Aorta (tissue), 5 donors: ENCODE results near the gene DAAM2. TPM values are rescaled to one million over a fixed set of nuclear protein-coding genes. Genes with fewer than 3 reads are reported as not detected.

Experiments
- ATAC-seq: fragments of 200-7000 bp; cut with Tn5 transposase; one replicate; pipeline ENCODE4 v1.9.1; 2022; ENCODE audit warnings: moderate library complexity; ENCODE audit not compliant: low FRiP score
- DNase-seq, 2 donors: peaks; one replicate each; pipeline ENCODE4 v3.0.0-alpha.2; 2020
- H3K27ac ChIP-seq, 2 donors: one replicate each; pipeline ENCODE4 v1.5.1; 2013; ENCODE audit warnings: low read length in 2 of 2, mild to moderate bottlenecking in 2 of 2, moderate library complexity in 2 of 2, control low read depth in 1 of 2, inconsistent platforms in 1 of 2, low read depth in 1 of 2
- H3K27me3 ChIP-seq, 2 donors: one replicate each; pipeline ENCODE4 v1.6.1; 2013; ENCODE audit warnings: control low read depth in 1 of 2, low read length in 1 of 2, mild to moderate bottlenecking in 1 of 2, moderate library complexity in 1 of 2; ENCODE audit not compliant: insufficient read depth in 2 of 2, control insufficient read depth in 1 of 2
- H3K36me3 ChIP-seq, 2 donors: one replicate each; pipeline ENCODE4 v1.6.1; 2013; ENCODE audit warnings: control low read depth in 1 of 2, low read length in 1 of 2, mild to moderate bottlenecking in 1 of 2; ENCODE audit not compliant: insufficient read depth in 2 of 2, control insufficient read depth in 1 of 2
- H3K4me1 ChIP-seq, 2 donors: one replicate each; pipeline ENCODE4 v1.6.1; 2013; ENCODE audit warnings: low read length in 2 of 2, control low read depth in 1 of 2, mild to moderate bottlenecking in 1 of 2, moderate library complexity in 1 of 2; ENCODE audit not compliant: insufficient read depth in 2 of 2, control insufficient read depth in 1 of 2
- H3K4me3 ChIP-seq, 2 donors: one replicate each; pipeline ENCODE4 v1.5.1; 2013; ENCODE audit warnings: low read length in 2 of 2, control low read depth in 1 of 2, mild to moderate bottlenecking in 1 of 2
- H3K9me3 ChIP-seq: one replicate; pipeline ENCODE4 v1.6.1; 2013; ENCODE audit warnings: mild to moderate bottlenecking, low read length; ENCODE audit not compliant: control insufficient read depth
- WGBS, 2 donors: extraction: QIAGEN DNeasy Blood & Tissue Kit; methylation state at CpG; one replicate each; pipeline ENCODE4 v1.1.7; 2013; 5-methylcytosine and 5-hydroxymethylcytosine counted together
- intact Hi-C, 2 donors: fragments of 100-400 bp; cut with DNase I; formaldehyde crosslinking; loops; one replicate each; pipeline versions ENCODE4 v1.14.2 to v1.15.0; 2022
- polyA plus RNA-seq, 2 donors: library from polyadenylated mRNA; stranded (reverse); fragments of 200-250 nt; gene quantifications; one replicate each; pipeline ENCODE4 v1.2.3, GENCODE V29; 2013
- total RNA-seq, 2 donors: library from RNA; stranded (reverse); fragmentation: NEBNext Ultra II Directional; extraction: Animal tissue kit (Norgen Biotek cat#: 25700); gene quantifications; one replicate each; pipeline ENCODE4 v1.2.1, GENCODE V29; 2021
- donor health status: healthy with polysubstance abuse.
- donor health status: Bipolar disorder and iron deficiency.
- donor health status: DM: no; HTN: no; CAD: no.
- donor health status: DM: no; HTN: no; CAD: no.
- donor health status: DM: yes; HTN: yes; CAD: no.

Gene DAAM2
- total and polyA plus RNA-seq, 4 donors: 27.3 to 62.1 (median 45.9) TPM

DNA sequence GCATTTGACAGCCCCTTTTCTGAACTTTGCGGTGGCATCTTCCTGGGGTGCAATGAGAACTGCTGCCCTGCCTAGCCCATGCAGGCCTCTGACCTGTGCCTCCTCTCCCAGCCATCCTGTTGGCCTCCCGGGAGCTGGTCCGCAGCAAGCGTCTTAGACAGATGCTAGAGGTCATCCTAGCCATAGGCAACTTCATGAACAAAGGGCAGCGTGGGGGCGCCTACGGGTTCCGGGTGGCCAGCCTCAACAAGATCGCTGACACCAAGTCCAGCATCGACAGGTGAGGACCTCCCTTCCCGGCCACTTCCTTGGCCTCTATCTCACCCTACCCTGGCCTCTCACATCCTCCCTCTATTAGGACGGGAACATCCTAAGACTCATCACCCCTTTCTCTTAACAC lies 104.5 kb downstream of the DAAM2 start:
- no peaks in the 10 kb centered on the region for H3K4me1 ChIP-seq
- no peaks in the 10 kb centered on the region for H3K9me3 ChIP-seq
- intact Hi-C loops: no loop called here
- H3K27me3 ChIP-seq: no peaks in the 10 kb centered on the region
- H3K4me3 ChIP-seq: no peak overlapping the region
- WGBS, 2 donors: 86 to 89% methylated on average over 12 of the region's 12 CpGs
- ATAC-seq: no peak
- no peak for DNase-seq
- no peak overlapping the region for H3K27ac ChIP-seq
- H3K36me3 ChIP-seq: peaks cover 5% of the 10 kb centered on the region in 2 donors

DNA sequence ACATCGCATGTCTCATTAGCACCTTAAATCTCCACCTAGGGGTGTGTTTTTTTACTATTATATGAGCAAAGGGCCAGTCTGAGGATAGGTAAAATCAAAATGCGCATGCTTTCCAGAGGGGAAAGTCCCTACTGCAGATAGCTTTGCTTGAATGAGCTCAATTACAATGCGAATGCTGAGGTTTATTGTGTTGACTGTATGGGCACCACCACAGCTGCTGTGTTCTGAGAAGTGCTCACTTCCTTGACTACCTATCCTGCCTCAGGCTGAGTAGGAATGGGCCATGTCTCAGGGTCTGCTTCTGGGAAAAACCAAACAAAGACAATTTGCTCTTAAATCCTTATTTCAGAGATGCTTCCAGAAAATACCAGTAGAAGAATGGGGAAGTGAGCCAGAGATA lies 105.5 kb downstream of the DAAM2 start:
- H3K27me3 ChIP-seq: no peaks in the 10 kb centered on the region
- H3K9me3 ChIP-seq: no peaks in the 10 kb centered on the region
- no peak for DNase-seq
- peaks cover 5% of the 10 kb centered on the region in 2 donors for H3K36me3 ChIP-seq
- no peak overlapping the region for H3K4me3 ChIP-seq
- intact Hi-C loops: no loop called here
- no peak overlapping the region for H3K27ac ChIP-seq
- no peak for ATAC-seq
- WGBS, 2 donors: 89 to 93% methylated on average over 3 of the region's 3 CpGs
- H3K4me1 ChIP-seq: no peaks in the 10 kb centered on the region

DNA sequence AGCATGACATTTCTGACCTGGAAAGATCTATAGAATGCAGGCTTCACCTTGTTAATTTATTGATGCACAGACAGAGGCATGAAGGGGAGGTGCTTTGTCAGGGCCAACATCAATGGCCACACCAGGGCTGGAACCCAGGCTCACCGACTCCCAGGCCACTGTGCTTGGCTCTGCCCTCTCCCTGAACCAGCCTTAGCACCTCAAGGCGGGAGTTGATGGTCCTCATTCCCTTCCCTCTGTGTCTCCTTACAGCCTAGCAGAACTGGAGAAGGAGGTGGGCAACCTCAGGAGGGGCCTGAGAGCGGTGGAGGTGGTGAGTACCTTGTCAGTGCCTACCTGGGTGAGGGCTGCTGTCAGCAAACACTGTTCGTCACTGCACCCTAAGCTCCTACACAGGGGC lies 106.4 kb downstream of the DAAM2 start:
- ATAC-seq (no peak), DNase-seq (no peak)
- H3K36me3 ChIP-seq: peaks cover 5% of the 10 kb centered on the region in 2 donors
- no peaks in the 10 kb centered on the region for H3K4me1 ChIP-seq
- H3K27me3 ChIP-seq: no peaks in the 10 kb centered on the region
- intact Hi-C loops: no loop called here
- H3K27ac ChIP-seq: no peak overlapping the region
- H3K4me3 ChIP-seq: no peak overlapping the region
- 92 to 94% methylated on average over 4 of the region's 4 CpGs for WGBS, 2 donors
- no peaks in the 10 kb centered on the region for H3K9me3 ChIP-seq

DNA sequence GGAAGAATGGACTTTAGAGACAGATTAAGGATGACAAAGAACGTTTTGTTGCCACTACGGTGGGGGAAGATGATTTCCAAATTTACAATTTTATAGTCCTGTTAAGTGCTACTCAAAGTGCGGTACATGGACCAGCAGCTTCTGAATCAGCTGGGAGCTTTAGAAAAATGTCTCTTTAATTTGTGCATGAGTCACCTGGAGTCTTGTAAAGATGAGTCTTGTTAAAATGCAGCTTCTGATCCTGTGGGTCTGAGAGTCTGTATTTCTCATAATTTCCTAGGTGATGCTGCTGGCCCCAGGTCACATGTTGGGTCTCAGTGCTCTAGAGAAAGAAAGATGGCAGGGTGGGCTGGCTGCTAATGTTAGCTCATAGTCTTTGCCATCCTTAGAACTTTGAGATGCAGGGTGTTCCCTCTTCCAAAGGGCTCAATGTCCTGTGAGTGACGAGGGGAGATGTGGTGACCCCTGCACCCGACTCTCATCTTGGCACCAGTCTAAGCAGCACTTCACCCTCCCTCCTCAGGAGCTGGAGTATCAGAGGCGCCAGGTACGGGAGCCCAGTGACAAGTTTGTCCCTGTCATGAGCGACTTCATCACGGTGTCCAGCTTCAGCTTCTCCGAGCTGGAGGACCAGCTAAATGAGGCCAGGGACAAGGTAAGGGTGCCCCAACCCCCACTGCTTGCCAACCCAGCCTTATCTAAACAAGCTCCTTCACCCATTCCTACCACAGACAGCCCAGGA lies 107.5 kb downstream of the DAAM2 start:
- WGBS, 2 donors: 84 to 85% methylated on average over 10 of the region's 10 CpGs
- no peaks in the 10 kb centered on the region for H3K4me1 ChIP-seq
- no peak overlapping the region for H3K27ac ChIP-seq
- no peak overlapping the region for H3K4me3 ChIP-seq
- DNase-seq (no peak), ATAC-seq (no peak)
- intact Hi-C loops: no loop called here
- H3K9me3 ChIP-seq: no peaks in the 10 kb centered on the region
- H3K27me3 ChIP-seq: no peaks in the 10 kb centered on the region
- H3K36me3 ChIP-seq: peaks cover 5% of the 10 kb centered on the region in 2 donors

DNA sequence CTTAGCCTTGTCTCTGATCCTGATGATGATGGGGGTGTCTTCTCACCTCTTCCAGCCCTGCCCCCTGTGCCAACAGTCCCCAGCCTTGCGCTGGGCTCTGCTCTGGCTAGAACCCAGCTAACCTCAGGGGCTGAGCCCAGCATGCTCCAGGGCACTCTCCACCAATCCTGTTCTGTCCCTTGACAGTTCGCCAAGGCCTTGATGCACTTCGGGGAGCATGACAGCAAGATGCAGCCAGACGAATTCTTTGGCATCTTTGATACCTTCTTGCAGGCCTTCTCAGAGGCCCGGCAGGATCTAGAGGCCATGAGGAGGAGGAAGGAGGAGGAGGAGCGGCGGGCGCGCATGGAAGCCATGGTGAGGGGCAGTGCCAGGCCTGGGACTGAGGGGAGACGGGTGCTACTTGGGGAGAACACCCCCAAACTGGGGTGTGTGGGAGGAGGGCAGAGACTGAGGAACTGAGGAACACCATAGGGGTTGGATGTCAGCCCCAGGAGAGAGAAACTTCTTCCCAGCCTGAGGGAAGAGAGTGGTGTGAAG lies 109.0 kb downstream of the DAAM2 start:
- H3K27ac ChIP-seq: no peak overlapping the region
- no peaks in the 10 kb centered on the region for H3K9me3 ChIP-seq
- H3K27me3 ChIP-seq: no peaks in the 10 kb centered on the region
- H3K4me1 ChIP-seq: no peaks in the 10 kb centered on the region
- no peak for ATAC-seq
- WGBS, 2 donors: 76 to 79% methylated on average over 10 of the region's 10 CpGs
- no peak overlapping the region for H3K4me3 ChIP-seq
- peaks cover 5% of the 10 kb centered on the region in 2 donors for H3K36me3 ChIP-seq
- DNase-seq: no peak
- intact Hi-C loops: no loop called here

DNA sequence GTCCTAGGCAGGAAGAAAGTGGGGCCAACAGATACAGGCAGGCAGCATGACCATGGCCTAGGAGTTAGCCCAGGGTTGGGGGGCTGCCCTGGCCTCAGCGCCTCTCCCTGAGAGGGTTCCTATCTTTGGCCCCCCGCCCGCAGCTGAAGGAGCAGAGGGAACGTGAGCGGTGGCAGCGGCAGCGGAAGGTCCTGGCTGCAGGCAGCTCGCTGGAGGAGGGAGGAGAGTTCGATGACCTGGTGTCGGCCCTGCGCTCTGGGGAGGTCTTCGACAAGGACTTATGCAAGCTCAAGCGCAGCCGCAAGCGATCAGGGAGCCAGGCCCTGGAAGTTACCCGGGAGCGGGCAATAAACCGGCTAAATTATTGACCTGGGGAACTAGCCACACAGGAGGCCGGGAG lies 109.5 kb downstream of the DAAM2 start:
- intact Hi-C loops: no loop called here

DNA sequence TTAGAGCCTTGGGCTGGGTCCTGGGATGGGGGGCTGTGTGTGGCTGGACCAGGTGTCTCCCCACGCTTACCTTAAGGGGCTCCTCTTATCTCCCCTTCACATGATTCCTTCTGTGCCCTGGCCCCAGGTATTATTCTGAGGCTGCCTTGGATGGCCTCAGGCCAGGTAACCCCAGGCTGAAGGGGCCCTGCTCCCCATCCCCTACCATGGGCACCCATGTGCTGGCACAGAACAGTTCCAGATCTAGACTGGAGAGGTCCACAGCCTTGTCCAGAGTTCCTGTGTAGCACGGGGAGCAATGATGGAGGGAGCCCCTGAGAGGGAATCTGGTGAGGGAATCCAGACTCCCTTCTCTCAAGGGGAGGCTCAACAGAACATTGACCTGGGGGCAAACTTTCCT lies 110.0 kb downstream of the DAAM2 start:
- no peaks in the 10 kb centered on the region for H3K27me3 ChIP-seq
- no peaks in the 10 kb centered on the region for H3K4me1 ChIP-seq
- DNase-seq: no peak
- H3K27ac ChIP-seq: no peak overlapping the region
- no peak overlapping the region for H3K4me3 ChIP-seq
- no peaks in the 10 kb centered on the region for H3K9me3 ChIP-seq
- peaks cover 5% of the 10 kb centered on the region in 2 donors for H3K36me3 ChIP-seq
- 82 to 87% methylated on average over 2 of the region's 2 CpGs for WGBS, 2 donors
- ATAC-seq: peak; percentile 26
- intact Hi-C loops: no loop called here

More for the DNA sequence above, 109.5 kb downstream of the DAAM2 start:
- Histone ChIP-seq H3K4me1 (no peaks in the 10 kb centered on the region), H3K27me3 (no peaks in the 10 kb centered on the region), H3K9me3 (no peaks in the 10 kb centered on the region), H3K27ac (no peak overlapping the region), H3K4me3 (no peak overlapping the region), H3K36me3 (peaks cover 5% of the 10 kb centered on the region in 2 donors)
- 82 to 85% methylated on average over 19 of the region's 19 CpGs for WGBS, 2 donors
- peak; percentile 15 for ATAC-seq
- no peak for DNase-seq

DNA sequence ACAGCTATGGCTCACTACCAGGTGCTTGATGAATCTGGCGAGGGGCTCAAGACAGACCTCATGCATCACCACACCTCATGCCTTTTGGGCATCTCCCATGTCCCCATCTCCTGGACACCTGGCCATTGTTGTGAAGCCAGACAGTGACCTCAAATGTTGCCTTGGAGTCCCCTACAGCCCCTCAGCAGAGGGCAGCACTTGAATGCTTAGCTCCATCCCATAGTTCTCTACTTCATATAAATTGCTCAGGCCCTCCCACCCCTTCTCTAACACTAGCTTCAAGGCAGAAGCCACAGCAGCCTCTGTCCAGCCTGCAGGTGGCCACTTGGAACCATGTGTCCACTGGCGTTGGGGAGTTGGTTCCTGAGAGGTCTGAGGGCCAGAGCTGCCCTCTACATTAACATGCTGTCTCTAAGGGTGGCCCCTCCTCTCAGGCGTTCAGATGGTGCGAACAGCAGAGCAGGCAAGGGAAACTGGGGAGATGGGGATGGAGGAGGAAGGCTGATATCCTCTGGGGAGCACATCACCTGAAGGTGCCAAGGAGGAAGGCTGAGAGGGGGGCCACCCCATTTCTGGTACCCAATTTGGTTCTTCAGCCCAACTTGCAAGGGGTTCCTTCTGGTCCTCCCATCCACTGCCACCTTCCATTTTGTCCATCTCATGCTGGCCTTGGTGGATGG lies 110.8 kb downstream of the DAAM2 start:
- WGBS, 2 donors: 80 to 89% methylated on average over 4 of the region's 4 CpGs
- H3K9me3 ChIP-seq: no peaks in the 10 kb centered on the region
- DNase-seq (peak in 1 of 2 donors; percentile 29), ATAC-seq (no peak)
- H3K27ac ChIP-seq: no peak overlapping the region
- H3K27me3 ChIP-seq: no peaks in the 10 kb centered on the region
- no peaks in the 10 kb centered on the region for H3K4me1 ChIP-seq
- intact Hi-C loops: no loop called here
- no peak overlapping the region for H3K4me3 ChIP-seq
- peaks cover 5% of the 10 kb centered on the region in 2 donors for H3K36me3 ChIP-seq

DNA sequence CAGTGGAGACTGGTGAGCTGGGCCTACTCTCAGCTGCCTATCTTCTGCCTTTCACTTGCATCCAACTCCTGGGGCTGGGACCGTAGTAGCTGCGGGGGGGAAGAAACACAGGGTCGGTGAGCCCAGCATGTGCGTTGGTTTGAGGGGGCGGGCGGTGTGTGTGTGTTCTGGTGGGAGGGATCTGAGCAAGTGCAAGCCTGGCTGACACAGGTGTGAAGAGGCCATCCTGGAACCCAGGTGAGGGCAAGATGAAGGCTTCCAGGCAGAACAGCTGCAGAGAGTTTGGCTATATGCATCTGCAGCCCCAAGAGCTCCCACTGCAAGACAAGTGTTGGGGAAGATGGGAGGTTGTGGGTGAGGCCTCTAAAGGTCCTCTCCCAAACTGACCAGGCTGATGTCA lies 111.5 kb downstream of the DAAM2 start:
- 69 to 78% methylated on average over 6 of the region's 6 CpGs for WGBS, 2 donors
- Histone ChIP-seq H3K36me3 (peaks cover 4 to 5% of the 10 kb centered on the region in 2 donors), H3K27me3 (no peaks in the 10 kb centered on the region), H3K9me3 (no peaks in the 10 kb centered on the region), H3K27ac (no peak overlapping the region), H3K4me3 (no peak overlapping the region), H3K4me1 (no peaks in the 10 kb centered on the region)
- intact Hi-C loops: no loop called here
- ATAC-seq (no peak), DNase-seq (peak in 1 of 2 donors; percentile 37)
